ENCODE data around the gene SLC39A8.

GRCh38 chr4:102321260-102321995 is 23.9 kb downstream of the SLC39A8 start:
- TF ChIP-seq POLR2AphosphoS5 (IDR thresholded peaks at IDR 0.05; ENCODE audit: low read depth, low read length) (no peak), CHD2 (IDR thresholded peaks at IDR 0.05; ENCODE audit: low read length, partially characterized antibody) (no peak), RCOR1 (IDR thresholded peaks at IDR 0.05; ENCODE audit: low read length) (no peak), TCF12 (IDR thresholded peaks at IDR 0.05) (no peak), NRF1 (IDR thresholded peaks at IDR 0.05; ENCODE audit: low read depth, low read length) (no peak)
- TF ChIP-seq, protein P1, sequence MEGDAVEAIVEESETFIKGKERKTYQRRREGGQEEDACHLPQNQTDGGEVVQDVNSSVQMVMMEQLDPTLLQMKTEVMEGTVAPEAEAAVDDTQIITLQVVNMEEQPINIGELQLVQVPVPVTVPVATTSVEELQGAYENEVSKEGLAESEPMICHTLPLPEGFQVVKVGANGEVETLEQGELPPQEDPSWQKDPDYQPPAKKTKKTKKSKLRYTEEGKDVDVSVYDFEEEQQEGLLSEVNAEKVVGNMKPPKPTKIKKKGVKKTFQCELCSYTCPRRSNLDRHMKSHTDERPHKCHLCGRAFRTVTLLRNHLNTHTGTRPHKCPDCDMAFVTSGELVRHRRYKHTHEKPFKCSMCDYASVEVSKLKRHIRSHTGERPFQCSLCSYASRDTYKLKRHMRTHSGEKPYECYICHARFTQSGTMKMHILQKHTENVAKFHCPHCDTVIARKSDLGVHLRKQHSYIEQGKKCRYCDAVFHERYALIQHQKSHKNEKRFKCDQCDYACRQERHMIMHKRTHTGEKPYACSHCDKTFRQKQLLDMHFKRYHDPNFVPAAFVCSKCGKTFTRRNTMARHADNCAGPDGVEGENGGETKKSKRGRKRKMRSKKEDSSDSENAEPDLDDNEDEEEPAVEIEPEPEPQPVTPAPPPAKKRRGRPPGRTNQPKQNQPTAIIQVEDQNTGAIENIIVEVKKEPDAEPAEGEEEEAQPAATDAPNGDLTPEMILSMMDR (IDR thresholded peaks at IDR 0.05) = no peak
- TF ChIP-seq, protein P2, sequence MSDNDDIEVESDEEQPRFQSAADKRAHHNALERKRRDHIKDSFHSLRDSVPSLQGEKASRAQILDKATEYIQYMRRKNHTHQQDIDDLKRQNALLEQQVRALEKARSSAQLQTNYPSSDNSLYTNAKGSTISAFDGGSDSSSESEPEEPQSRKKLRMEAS (IDR thresholded peaks at IDR 0.05; ENCODE audit: low read depth) = no peak
- TF ChIP-seq, protein P3, sequence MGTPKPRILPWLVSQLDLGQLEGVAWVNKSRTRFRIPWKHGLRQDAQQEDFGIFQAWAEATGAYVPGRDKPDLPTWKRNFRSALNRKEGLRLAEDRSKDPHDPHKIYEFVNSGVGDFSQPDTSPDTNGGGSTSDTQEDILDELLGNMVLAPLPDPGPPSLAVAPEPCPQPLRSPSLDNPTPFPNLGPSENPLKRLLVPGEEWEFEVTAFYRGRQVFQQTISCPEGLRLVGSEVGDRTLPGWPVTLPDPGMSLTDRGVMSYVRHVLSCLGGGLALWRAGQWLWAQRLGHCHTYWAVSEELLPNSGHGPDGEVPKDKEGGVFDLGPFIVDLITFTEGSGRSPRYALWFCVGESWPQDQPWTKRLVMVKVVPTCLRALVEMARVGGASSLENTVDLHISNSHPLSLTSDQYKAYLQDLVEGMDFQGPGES (IDR thresholded peaks at IDR 0.05; ENCODE audit: low read depth, low read length) = no peak
